HEK293 (cell line): ENCODE measurements around the gene DISC1.

Experiments used
- CTCF ChIA-PET: fragments of 350-600 bp; formaldehyde crosslinking; extraction: SDS; loops from one replicate; lab custom pipeline; 2021; ENCODE audit warnings: antibody characterized with exemption; lab: Yijun Ruan, JAX
- POLR2A ChIA-PET: fragments of 300-600 bp; formaldehyde crosslinking; extraction: SDS; loops from one replicate; lab custom pipeline; 2020; ENCODE audit warnings: antibody characterized with exemption, inconsistent platforms; lab: Yijun Ruan, JAX
- H3K27ac ChIP-seq: fragments of 200-500 bp; sonication (Bioruptor generic); 2 replicates; pipeline ENCODE4 v1.5.1; 2014; ENCODE audit warnings: low read depth, low read length, control low read depth, inconsistent platforms; ENCODE audit errors: extremely low read depth
- H3K36me3 ChIP-seq, 2 experiments: fragments of 200-500 bp in 1 of 2; sonication (Bioruptor generic) in 1 of 2; 1 replicate in 1 of 2; 2 replicates in 1 of 2; pipeline ENCODE4 v1.5.1; 2014 to 2017; ENCODE audit warnings: inconsistent platforms in 2 of 2, low read length in 2 of 2; ENCODE audit not compliant: control insufficient read depth in 2 of 2, insufficient read depth in 1 of 2
- H3K4me1 ChIP-seq: fragments of 200-500 bp; sonication (Bioruptor generic); 2 replicates; pipeline ENCODE4 v1.5.1; 2014; ENCODE audit warnings: mild to moderate bottlenecking, low read length, inconsistent platforms; ENCODE audit not compliant: control insufficient read depth, insufficient read depth
- H3K4me3 ChIP-seq: 2 replicates; pipeline ENCODE4 v1.5.1; 2011; ENCODE audit warnings: low read depth, mild to moderate bottlenecking, control low read depth, low read length, moderate library complexity
- H3K9me3 ChIP-seq: fragments of 200-500 bp; sonication (Bioruptor generic); 2 replicates; pipeline ENCODE4 v1.5.1; 2014; ENCODE audit warnings: low read depth, low read length, inconsistent platforms; ENCODE audit not compliant: control insufficient read depth, insufficient read depth
- FEZF1 ChIP-seq: fragments of 450-650 bp; formaldehyde crosslinking; IDR thresholded peaks from 2 replicates; pipeline ENCODE4 v1.5.1; 2016; ENCODE audit warnings: missing biosample characterization, missing genetic modification characterization
- GFI1B ChIP-seq: fragments of 450-650 bp; formaldehyde crosslinking; IDR thresholded peaks from 2 replicates; pipeline ENCODE4 v1.5.1; 2016; ENCODE audit warnings: missing biosample characterization, missing genetic modification characterization
- GLIS1 ChIP-seq: fragments of 450-650 bp; formaldehyde crosslinking; IDR thresholded peaks from 2 replicates; pipeline ENCODE4 v1.5.1; 2016; ENCODE audit warnings: missing biosample characterization, missing genetic modification characterization
- HOXD13 ChIP-seq: sonication (generic); formaldehyde crosslinking; IDR thresholded peaks from 2 replicates; pipeline ENCODE4 v1.8.0; 2022; ENCODE audit warnings: missing genetic modification reagents, borderline replicate concordance
- OVOL3 ChIP-seq: fragments of 450-650 bp; formaldehyde crosslinking; IDR thresholded peaks from 2 replicates; pipeline ENCODE4 v1.5.1; 2016; ENCODE audit warnings: missing biosample characterization, missing genetic modification characterization
- TRIM28 ChIP-seq: IDR thresholded peaks from 2 replicates; pipeline ENCODE4 v1.6.1; 2011; ENCODE audit warnings: low read length, control low read depth, borderline replicate concordance
- ZBTB48 ChIP-seq: fragments of 450-650 bp; formaldehyde crosslinking; IDR thresholded peaks from 2 replicates; pipeline ENCODE4 v1.5.1; 2016; ENCODE audit warnings: missing biosample characterization, missing genetic modification characterization
- ZBTB7A ChIP-seq: fragments of 450-650 bp; formaldehyde crosslinking; IDR thresholded peaks from 2 replicates; pipeline ENCODE4 v1.5.1; 2016; ENCODE audit warnings: low read depth, missing biosample characterization, missing genetic modification characterization
- ZFP37 ChIP-seq: fragments of 450-650 bp; formaldehyde crosslinking; IDR thresholded peaks from 2 replicates; pipeline ENCODE4 v1.5.1; 2016; ENCODE audit warnings: missing biosample characterization, missing genetic modification characterization
- ZIC2 ChIP-seq: fragments of 450-650 bp; formaldehyde crosslinking; IDR thresholded peaks from 2 replicates; pipeline ENCODE4 v1.5.1; 2016; ENCODE audit warnings: missing biosample characterization, missing genetic modification characterization
- ZNF10 ChIP-seq: fragments of 450-650 bp; formaldehyde crosslinking; IDR thresholded peaks from 2 replicates; pipeline ENCODE4 v1.5.1; 2017; ENCODE audit warnings: missing biosample characterization, missing genetic modification characterization
- ZNF114 ChIP-seq: fragments of 450-650 bp; formaldehyde crosslinking; IDR thresholded peaks from 2 replicates; pipeline ENCODE4 v1.5.0; 2017; ENCODE audit warnings: missing biosample characterization, missing genetic modification characterization
- ZNF175 ChIP-seq: fragments of 450-650 bp; formaldehyde crosslinking; IDR thresholded peaks from 2 replicates; pipeline ENCODE4 v1.5.1; 2016; ENCODE audit warnings: missing biosample characterization, missing genetic modification characterization
- ZNF292 ChIP-seq: fragments of 450-650 bp; formaldehyde crosslinking; IDR thresholded peaks from 2 replicates; pipeline ENCODE4 v1.5.1; 2016; ENCODE audit warnings: low read depth, missing biosample characterization, missing genetic modification characterization, borderline replicate concordance
- ZNF423 ChIP-seq: fragments of 450-650 bp; formaldehyde crosslinking; IDR thresholded peaks from 2 replicates; pipeline ENCODE4 v1.5.1; 2016; ENCODE audit warnings: missing biosample characterization, missing genetic modification characterization
- ZNF521 ChIP-seq: fragments of 450-650 bp; formaldehyde crosslinking; IDR thresholded peaks from 2 replicates; pipeline ENCODE4 v1.5.1; 2017; ENCODE audit warnings: missing biosample characterization, mild to moderate bottlenecking, missing genetic modification characterization
- ZNF558 ChIP-seq: fragments of 450-650 bp; formaldehyde crosslinking; IDR thresholded peaks from 2 replicates; pipeline ENCODE4 v1.5.1; 2016; ENCODE audit warnings: missing biosample characterization, missing genetic modification characterization
- ZNF629 ChIP-seq: fragments of 450-650 bp; formaldehyde crosslinking; IDR thresholded peaks from 2 replicates; pipeline ENCODE4 v1.5.1; 2017; ENCODE audit warnings: missing biosample characterization, missing genetic modification characterization
- ZNF76 ChIP-seq: fragments of 450-650 bp; formaldehyde crosslinking; IDR thresholded peaks from 2 replicates; pipeline ENCODE4; 2016; ENCODE audit warnings: low read depth, missing biosample characterization, missing genetic modification characterization, borderline replicate concordance
- ZNF768 ChIP-seq: fragments of 450-650 bp; formaldehyde crosslinking; IDR thresholded peaks from 2 replicates; pipeline ENCODE4 v1.5.1; 2018; ENCODE audit warnings: missing biosample characterization, mild to moderate bottlenecking, missing genetic modification characterization
- ZNF777 ChIP-seq: fragments of 450-650 bp; formaldehyde crosslinking; IDR thresholded peaks from 2 replicates; pipeline ENCODE4 v1.5.1; 2017; ENCODE audit warnings: missing biosample characterization, missing genetic modification characterization, borderline replicate concordance
- ZNF791 ChIP-seq: fragments of 450-650 bp; formaldehyde crosslinking; IDR thresholded peaks from 2 replicates; pipeline ENCODE4 v1.5.1; 2016; ENCODE audit warnings: missing biosample characterization, missing genetic modification characterization
- ZSCAN30 ChIP-seq: fragments of 450-650 bp; IDR thresholded peaks from 2 replicates; pipeline ENCODE4 v1.5.1; 2018; ENCODE audit warnings: missing biosample characterization, mild to moderate bottlenecking, missing genetic modification characterization, moderate library complexity
- TF ChIP-seq, protein P1 (sequence below): fragments of 450-650 bp; formaldehyde crosslinking; IDR thresholded peaks from 2 replicates; pipeline ENCODE4 v1.5.1; 2016; ENCODE audit warnings: missing biosample characterization, missing genetic modification characterization
- TF ChIP-seq, protein P2 (sequence below): fragments of 450-650 bp; formaldehyde crosslinking; conservative IDR thresholded peaks from 2 replicates; pipeline ENCODE4 v1.5.1; 2016; ENCODE audit warnings: low read depth, missing biosample characterization, missing genetic modification characterization
- TF ChIP-seq, protein P3 (sequence below): IDR thresholded peaks from 2 replicates; pipeline ENCODE4 v1.6.1; 2011; ENCODE audit warnings: mild to moderate bottlenecking, low read depth, low read length, borderline replicate concordance
- TF ChIP-seq, protein P4 (sequence below): fragments of 450-650 bp; formaldehyde crosslinking; IDR thresholded peaks from 2 replicates; pipeline ENCODE4 v1.5.1; 2016; ENCODE audit warnings: missing biosample characterization, missing genetic modification characterization
- TF ChIP-seq, protein P5 (sequence below): fragments of 450-650 bp; formaldehyde crosslinking; IDR thresholded peaks from 2 replicates; pipeline ENCODE4 v1.5.1; 2017; ENCODE audit warnings: missing biosample characterization, missing genetic modification characterization
- TF ChIP-seq, protein P6 (sequence below): fragments of 450-650 bp; formaldehyde crosslinking; IDR thresholded peaks from 2 replicates; pipeline ENCODE4 v1.5.1; 2016; ENCODE audit warnings: missing biosample characterization, missing genetic modification characterization

DISC1 gene

DNA sequence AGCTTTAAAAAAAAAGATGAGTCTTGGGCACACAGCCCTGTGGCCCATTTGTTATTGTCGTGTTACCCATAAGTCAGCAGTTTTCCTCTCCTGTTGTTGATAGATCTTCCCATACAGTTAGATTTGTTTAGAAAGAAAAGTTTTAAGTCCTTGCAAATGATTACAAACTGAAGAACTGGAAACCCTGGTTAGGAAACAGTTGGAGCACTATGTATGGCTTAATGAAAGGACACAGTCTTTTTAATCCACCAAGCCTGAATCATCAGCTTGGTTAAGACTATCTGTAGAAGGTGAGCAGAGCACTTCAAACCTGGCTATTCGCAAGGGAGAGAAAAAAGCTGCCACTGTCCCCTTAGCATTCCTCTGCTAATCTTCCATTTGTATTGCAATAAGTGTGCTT, 241.0 kb downstream of the DISC1 start (continued):
- no peak for TF ChIP-seq OVOL3 (tag by site-specific recombination)
- no peak for TF ChIP-seq ZBTB48 (tag by site-specific recombination)
- TF ChIP-seq, protein P1, sequence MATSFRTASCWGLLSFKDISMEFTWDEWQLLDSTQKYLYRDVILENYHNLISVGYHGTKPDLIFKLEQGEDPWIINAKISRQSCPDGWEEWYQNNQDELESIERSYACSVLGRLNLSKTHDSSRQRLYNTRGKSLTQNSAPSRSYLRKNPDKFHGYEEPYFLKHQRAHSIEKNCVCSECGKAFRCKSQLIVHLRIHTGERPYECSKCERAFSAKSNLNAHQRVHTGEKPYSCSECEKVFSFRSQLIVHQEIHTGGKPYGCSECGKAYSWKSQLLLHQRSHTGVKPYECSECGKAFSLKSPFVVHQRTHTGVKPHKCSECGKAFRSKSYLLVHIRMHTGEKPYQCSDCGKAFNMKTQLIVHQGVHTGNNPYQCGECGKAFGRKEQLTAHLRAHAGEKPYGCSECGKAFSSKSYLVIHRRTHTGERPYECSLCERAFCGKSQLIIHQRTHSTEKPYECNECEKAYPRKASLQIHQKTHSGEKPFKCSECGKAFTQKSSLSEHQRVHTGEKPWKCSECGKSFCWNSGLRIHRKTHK (tag by site-specific recombination), result no peak
- TF ChIP-seq FEZF1 (tag by site-specific recombination), result no peak
- TF ChIP-seq HOXD13 (CRISPR knock-in tag), result no peak
- no peak for TF ChIP-seq ZSCAN30 (tag by site-specific recombination)
- no peak for TF ChIP-seq ZFP37 (tag by site-specific recombination)
- TF ChIP-seq GLIS1 (tag by site-specific recombination), result no peak
- no peak for TF ChIP-seq ZBTB7A (tag by site-specific recombination)
- no peak for TF ChIP-seq ZNF777
- TF ChIP-seq, all 188 proteins: peak for 0

DNA sequence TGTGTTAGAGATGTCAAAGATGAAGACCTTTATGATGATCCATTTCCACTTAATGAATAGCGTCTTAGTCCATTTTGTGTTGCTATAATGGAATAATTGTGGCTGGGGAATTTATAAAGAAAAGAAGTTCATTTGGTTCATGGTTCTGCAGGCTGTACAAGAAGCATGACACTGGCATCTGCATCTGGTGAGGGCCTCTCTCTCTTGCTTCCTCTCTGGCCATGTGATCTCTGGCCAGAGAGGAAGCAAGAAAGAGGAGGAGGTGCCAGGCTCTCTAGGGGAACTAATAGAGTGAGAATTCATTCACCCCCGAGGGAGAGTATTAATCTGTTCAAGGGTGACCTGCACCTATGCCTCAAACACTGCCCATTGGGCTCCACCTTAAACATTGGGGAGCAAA, 242.8 kb downstream of the DISC1 start:
- Histone ChIP-seq H3K9me3 (no peaks in the 10 kb centered on the region), H3K27ac (no peak overlapping the region), H3K36me3 (no peaks in the 10 kb centered on the region), H3K4me1 (no peaks in the 10 kb centered on the region; the same call in 1 of the 2 replicates), H3K4me3 (no peak overlapping the region)
- ChIA-PET POLR2A (no interaction called here), CTCF (interaction anchor here (0.6 to 1.4 kb wide), 9 partner anchors 14 to 758 kb away, joined by 3 to 5 read pairs (median 3); no protein-coding TSS in a partner anchor)
- TF ChIP-seq ZNF175 (tag by site-specific recombination) (no peak), TRIM28 (no peak), ZNF114 (no peak), ZNF768 (tag by site-specific recombination) (no peak), ZNF292 (no peak), ZNF558 (tag by site-specific recombination) (no peak), GFI1B (tag by site-specific recombination) (no peak), ZNF791 (tag by site-specific recombination) (no peak), ZNF10 (tag by site-specific recombination) (no peak), ZNF76 (tag by site-specific recombination) (no peak), ZIC2 (tag by site-specific recombination) (no peak), ZNF423 (no peak), ZNF629 (no peak), ZNF521 (tag by site-specific recombination) (no peak)
- TF ChIP-seq, protein P2, sequence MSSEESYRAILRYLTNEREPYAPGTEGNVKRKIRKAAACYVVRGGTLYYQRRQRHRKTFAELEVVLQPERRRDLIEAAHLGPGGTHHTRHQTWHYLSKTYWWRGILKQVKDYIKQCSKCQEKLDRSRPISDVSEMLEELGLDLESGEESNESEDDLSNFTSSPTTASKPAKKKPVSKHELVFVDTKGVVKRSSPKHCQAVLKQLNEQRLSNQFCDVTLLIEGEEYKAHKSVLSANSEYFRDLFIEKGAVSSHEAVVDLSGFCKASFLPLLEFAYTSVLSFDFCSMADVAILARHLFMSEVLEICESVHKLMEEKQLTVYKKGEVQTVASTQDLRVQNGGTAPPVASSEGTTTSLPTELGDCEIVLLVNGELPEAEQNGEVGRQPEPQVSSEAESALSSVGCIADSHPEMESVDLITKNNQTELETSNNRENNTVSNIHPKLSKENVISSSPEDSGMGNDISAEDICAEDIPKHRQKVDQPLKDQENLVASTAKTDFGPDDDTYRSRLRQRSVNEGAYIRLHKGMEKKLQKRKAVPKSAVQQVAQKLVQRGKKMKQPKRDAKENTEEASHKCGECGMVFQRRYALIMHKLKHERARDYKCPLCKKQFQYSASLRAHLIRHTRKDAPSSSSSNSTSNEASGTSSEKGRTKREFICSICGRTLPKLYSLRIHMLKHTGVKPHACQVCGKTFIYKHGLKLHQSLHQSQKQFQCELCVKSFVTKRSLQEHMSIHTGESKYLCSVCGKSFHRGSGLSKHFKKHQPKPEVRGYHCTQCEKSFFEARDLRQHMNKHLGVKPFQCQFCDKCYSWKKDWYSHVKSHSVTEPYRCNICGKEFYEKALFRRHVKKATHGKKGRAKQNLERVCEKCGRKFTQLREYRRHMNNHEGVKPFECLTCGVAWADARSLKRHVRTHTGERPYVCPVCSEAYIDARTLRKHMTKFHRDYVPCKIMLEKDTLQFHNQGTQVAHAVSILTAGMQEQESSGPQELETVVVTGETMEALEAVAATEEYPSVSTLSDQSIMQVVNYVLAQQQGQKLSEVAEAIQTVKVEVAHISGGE (tag by site-specific recombination), result no peak
- TF ChIP-seq, protein P3, sequence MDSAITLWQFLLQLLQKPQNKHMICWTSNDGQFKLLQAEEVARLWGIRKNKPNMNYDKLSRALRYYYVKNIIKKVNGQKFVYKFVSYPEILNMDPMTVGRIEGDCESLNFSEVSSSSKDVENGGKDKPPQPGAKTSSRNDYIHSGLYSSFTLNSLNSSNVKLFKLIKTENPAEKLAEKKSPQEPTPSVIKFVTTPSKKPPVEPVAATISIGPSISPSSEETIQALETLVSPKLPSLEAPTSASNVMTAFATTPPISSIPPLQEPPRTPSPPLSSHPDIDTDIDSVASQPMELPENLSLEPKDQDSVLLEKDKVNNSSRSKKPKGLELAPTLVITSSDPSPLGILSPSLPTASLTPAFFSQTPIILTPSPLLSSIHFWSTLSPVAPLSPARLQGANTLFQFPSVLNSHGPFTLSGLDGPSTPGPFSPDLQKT, result no peak
- TF ChIP-seq, protein P4, sequence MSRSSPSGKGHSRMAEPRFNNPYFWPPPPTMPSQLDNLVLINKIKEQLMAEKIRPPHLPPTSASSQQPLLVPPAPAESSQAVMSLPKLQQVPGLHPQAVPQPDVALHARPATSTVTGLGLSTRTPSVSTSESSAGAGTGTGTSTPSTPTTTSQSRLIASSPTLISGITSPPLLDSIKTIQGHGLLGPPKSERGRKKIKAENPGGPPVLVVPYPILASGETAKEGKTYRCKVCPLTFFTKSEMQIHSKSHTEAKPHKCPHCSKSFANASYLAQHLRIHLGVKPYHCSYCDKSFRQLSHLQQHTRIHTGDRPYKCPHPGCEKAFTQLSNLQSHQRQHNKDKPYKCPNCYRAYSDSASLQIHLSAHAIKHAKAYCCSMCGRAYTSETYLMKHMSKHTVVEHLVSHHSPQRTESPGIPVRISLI (tag by site-specific recombination), result no peak
- TF ChIP-seq, protein P5, sequence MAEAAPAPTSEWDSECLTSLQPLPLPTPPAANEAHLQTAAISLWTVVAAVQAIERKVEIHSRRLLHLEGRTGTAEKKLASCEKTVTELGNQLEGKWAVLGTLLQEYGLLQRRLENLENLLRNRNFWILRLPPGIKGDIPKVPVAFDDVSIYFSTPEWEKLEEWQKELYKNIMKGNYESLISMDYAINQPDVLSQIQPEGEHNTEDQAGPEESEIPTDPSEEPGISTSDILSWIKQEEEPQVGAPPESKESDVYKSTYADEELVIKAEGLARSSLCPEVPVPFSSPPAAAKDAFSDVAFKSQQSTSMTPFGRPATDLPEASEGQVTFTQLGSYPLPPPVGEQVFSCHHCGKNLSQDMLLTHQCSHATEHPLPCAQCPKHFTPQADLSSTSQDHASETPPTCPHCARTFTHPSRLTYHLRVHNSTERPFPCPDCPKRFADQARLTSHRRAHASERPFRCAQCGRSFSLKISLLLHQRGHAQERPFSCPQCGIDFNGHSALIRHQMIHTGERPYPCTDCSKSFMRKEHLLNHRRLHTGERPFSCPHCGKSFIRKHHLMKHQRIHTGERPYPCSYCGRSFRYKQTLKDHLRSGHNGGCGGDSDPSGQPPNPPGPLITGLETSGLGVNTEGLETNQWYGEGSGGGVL, result no peak
- TF ChIP-seq, protein P6, sequence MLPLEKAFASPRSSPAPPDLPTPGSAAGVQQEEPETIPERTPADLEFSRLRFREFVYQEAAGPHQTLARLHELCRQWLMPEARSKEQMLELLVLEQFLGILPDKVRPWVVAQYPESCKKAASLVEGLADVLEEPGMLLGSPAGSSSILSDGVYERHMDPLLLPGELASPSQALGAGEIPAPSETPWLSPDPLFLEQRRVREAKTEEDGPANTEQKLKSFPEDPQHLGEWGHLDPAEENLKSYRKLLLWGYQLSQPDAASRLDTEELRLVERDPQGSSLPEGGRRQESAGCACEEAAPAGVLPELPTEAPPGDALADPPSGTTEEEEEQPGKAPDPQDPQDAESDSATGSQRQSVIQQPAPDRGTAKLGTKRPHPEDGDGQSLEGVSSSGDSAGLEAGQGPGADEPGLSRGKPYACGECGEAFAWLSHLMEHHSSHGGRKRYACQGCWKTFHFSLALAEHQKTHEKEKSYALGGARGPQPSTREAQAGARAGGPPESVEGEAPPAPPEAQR (tag by site-specific recombination), result no peak
